ENCODE data around the gene AGPAT1. TPM values are rescaled to one million over a fixed set of nuclear protein-coding genes. Genes with fewer than 3 reads are reported as not detected.
A peak's percentile ranks its signal among the peaks of the same experiment; 100 is the strongest.

The AGPAT1 gene
- total and polyA plus RNA-seq, 2 of the 8 experiments (the other 6 are each of a cell fraction or from before 2014, with no cell fraction given) = 96.0 to 222 TPM

- no peak for TF ChIP-seq EZH2 (IDR thresholded peaks at IDR 0.05; ENCODE audit: low read depth, low read length, severe bottlenecking)
- peak; percentile 66 to 71 for TF ChIP-seq RAD21 (IDR thresholded peaks at IDR 0.05 in 1 of 2, conservative IDR thresholded peaks at IDR 0.05 in 1 of 2; ENCODE audit: low read depth in 2 of 2, low read length in 2 of 2)
- TF ChIP-seq MAFK (IDR thresholded peaks at IDR 0.05; ENCODE audit: low read depth, low read length) = no peak
- TF ChIP-seq E2F6 (IDR thresholded peaks at IDR 0.05) = no peak; the same call in 1 of the 2 replicates
- no peak for TF ChIP-seq GABPA (IDR thresholded peaks at IDR 0.05; ENCODE audit: borderline replicate concordance, insufficient read depth, low read length)
Measured at GRCh38 chr6:32154514-32155161, 21.2 kb downstream of the AGPAT1 start (continued).
